ENCODE measurements around the gene FBXO24.

DNA sequence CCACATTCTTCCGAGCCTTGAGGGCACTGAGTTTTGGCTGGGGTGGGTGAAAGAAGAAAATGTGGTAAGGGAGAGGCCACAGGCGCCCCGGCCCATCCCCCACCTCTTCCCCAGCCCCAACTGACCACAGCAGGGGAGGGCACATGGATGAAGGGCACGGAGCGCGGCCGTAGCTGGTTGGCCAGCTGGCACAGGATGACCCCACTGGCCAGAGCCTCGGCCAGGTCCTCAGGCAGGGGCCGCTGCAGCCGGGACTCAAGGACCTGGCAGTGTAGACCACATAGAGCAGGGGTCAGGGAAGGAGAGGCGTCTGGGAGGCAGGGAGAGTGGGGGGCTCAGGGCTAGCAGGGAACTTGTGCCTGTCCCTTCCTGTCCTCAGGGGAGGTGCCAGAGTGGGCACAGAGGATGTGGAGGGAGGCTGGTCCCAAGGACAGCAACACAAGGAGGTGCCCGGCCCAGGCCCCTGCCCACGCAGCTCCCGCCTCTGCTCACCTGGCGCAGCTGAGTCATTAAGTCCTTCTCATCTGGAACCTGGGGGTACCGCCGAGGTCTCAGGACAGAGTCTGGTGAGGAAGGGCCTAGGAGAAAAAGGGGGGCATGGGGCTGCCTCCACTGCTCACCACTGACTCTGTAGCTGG is 10.3 kb upstream of the FBXO24 start:
- TF ChIP-seq CTCF (IDR thresholded peaks at IDR 0.05) (no peak), POLR2A (IDR thresholded peaks at IDR 0.05) (no peak), EP300 (IDR thresholded peaks at IDR 0.05) (no peak)
